Neutrophil (primary cell): ENCODE measurements around the gene TENT4A.

Experiments used
- H3K27ac ChIP-seq: fragments of 200-600 bp; sonication (generic); 2 replicates; pipeline ENCODE4 v1.5.1; 2016; ENCODE audit warnings: mild to moderate bottlenecking, moderate library complexity
- H3K27me3 ChIP-seq: fragments of 200-600 bp; sonication (generic); 2 replicates; pipeline ENCODE4 v1.6.0; 2016; ENCODE audit warnings: mild to moderate bottlenecking
- H3K36me3 ChIP-seq: fragments of 200-600 bp; sonication (generic); 2 replicates; pipeline ENCODE4 v1.5.1; 2017
- H3K4me1 ChIP-seq, 2 experiments: fragments of 200-600 bp in 1 of 2; sonication (generic) in 1 of 2; 1 replicate in 1 of 2; 2 replicates in 1 of 2; pipeline versions ENCODE4 v1.5.1 to v1.6.1; 2013 to 2016; ENCODE audit warnings: low read depth in 1 of 2, low read length in 1 of 2, mild to moderate bottlenecking in 1 of 2, moderate library complexity in 1 of 2; ENCODE audit not compliant: control insufficient read depth in 1 of 2, insufficient read depth in 1 of 2
- H3K4me3 ChIP-seq, 2 experiments: fragments of 200-600 bp in 1 of 2; sonication (generic) in 1 of 2; 1 replicate in 1 of 2; 2 replicates in 1 of 2; pipeline ENCODE4 v1.5.1; 2013 to 2016; ENCODE audit warnings: low read depth in 1 of 2, low read length in 1 of 2, mild to moderate bottlenecking in 1 of 2, moderate library complexity in 1 of 2
- H3K9me3 ChIP-seq: fragments of 200-600 bp; sonication (generic); 2 replicates; pipeline ENCODE4 v1.5.1; 2016
- CTCF ChIP-seq: fragments of 200-600 bp; sonication (generic); IDR thresholded peaks from 2 replicates; pipeline ENCODE4 v1.5.1; 2016; ENCODE audit warnings: antibody characterized with exemption

Gene TENT4A

GRCh38 chr5:6737043-6737941 lies 24.1 kb downstream of the TENT4A start:
- Histone ChIP-seq H3K27me3 (no peaks in the 10 kb centered on the region), H3K27ac (no peak overlapping the region), H3K4me1 (peaks cover 0 to 3% of the 10 kb centered on the region in 2 experiments), H3K9me3 (no peaks in the 10 kb centered on the region), H3K36me3 (peaks cover 48% of the 10 kb centered on the region), H3K4me3 (no peak overlapping the region)
- TF ChIP-seq CTCF: no peak

GRCh38 chr5:6739603-6740002 lies 26.4 kb downstream of the TENT4A start:
- peaks cover 66% of the 10 kb centered on the region for H3K36me3 ChIP-seq
- no peak for TF ChIP-seq CTCF

GRCh38 chr5:6740586-6741150 lies 27.4 kb downstream of the TENT4A start:
- no peak for TF ChIP-seq CTCF
- no peak overlapping the region for H3K27ac ChIP-seq
- peaks cover 73% of the 10 kb centered on the region for H3K36me3 ChIP-seq
- no peaks in the 10 kb centered on the region for H3K27me3 ChIP-seq
- H3K4me1 ChIP-seq: no peaks in the 10 kb centered on the region
- no peaks in the 10 kb centered on the region for H3K9me3 ChIP-seq
- H3K4me3 ChIP-seq: no peak overlapping the region

More at GRCh38 chr5:6739603-6740002, 26.4 kb downstream of the TENT4A start:
- H3K4me1 ChIP-seq: no peaks in the 10 kb centered on the region
- H3K9me3 ChIP-seq: no peaks in the 10 kb centered on the region
- no peaks in the 10 kb centered on the region for H3K27me3 ChIP-seq
- no peak overlapping the region for H3K4me3 ChIP-seq
- no peak overlapping the region for H3K27ac ChIP-seq

- Histone ChIP-seq H3K27me3 (no peaks in the 10 kb centered on the region), H3K4me3 (no peak overlapping the region), H3K36me3 (peaks cover 85% of the 10 kb centered on the region), H3K9me3 (no peaks in the 10 kb centered on the region), H3K27ac (no peak overlapping the region), H3K4me1 (no peaks in the 10 kb centered on the region)
- no peak for TF ChIP-seq CTCF
Measured at GRCh38 chr5:6742081-6742758, 29.0 kb downstream of the TENT4A start.

GRCh38 chr5:6743161-6743560 lies 29.9 kb downstream of the TENT4A start:
- H3K27me3 ChIP-seq: no peaks in the 10 kb centered on the region
- H3K9me3 ChIP-seq: no peaks in the 10 kb centered on the region
- no peak overlapping the region for H3K4me3 ChIP-seq
- no peaks in the 10 kb centered on the region for H3K4me1 ChIP-seq
- H3K27ac ChIP-seq: no peak overlapping the region
- H3K36me3 ChIP-seq: peaks cover 82% of the 10 kb centered on the region
- no peak for TF ChIP-seq CTCF
